PC-9 (cell line): Measurements from ENCODE around the gene ITGA2.

Experiments
- CTCF ChIP-seq: fragments of 200-600 bp; sonication (generic); conservative IDR thresholded peaks from 2 replicates; pipeline ENCODE4 v1.6.1; 2017; ENCODE audit warnings: mixed run types, antibody characterized with exemption, mild to moderate bottlenecking, moderate library complexity
- EZH2 ChIP-seq: fragments of 200-600 bp; sonication (generic); IDR thresholded peaks from 2 replicates; pipeline ENCODE4 v1.8.0; 2017; ENCODE audit warnings: antibody characterized with exemption, low read depth

DNA sequence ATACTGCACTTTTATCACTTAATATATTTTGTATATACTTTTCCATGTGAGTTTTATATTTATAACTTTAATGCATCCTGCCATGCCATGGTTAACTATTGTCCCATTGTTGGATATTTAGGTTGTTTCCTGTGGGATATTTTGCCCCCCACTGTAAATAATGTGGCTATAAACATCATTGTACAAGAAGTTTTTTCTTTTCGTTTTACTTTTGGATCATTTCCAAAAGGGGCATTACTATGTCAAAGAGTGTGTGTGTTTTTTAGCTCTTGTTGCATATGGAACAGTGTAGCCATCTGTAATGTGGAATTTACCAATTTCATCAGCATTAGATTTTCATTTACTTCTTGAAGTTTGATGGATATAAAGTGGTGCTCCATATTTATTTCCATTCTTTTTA lies 13.3 kb downstream of the ITGA2 start:
- TF ChIP-seq CTCF, result no peak
- TF ChIP-seq EZH2, result no peak
